HPDE6-E6E7 (cell line): Measurements from ENCODE around the gene BRPF3.

ENCODE experiments used
- DNase-seq: peaks from one replicate; pipeline ENCODE4 v3.0.0; 2011; ENCODE audit warnings: missing footprints; ENCODE audit errors: extremely low spot score

The BRPF3 gene

DNA sequence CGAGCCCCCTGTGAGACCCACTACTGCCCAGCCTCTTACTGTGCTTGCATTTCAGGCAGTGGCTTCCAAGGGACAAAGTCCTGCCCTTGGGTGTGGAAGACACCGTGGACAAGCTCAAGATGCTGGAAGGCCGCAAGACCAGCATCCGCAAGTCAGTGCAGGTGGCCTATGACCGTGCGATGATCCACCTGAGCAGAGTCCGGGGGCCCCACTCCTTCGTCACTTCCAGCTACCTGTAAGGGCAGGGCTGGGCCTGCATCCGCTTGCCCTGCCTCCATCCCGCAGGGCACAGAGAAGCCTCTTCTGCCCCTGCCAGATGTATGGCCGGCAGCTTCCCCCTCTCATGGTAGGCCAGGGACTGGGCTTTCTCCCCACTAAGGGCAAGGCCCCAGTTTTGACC lies 33.8 kb downstream of the BRPF3 start:
- DNase-seq, result peak; percentile 66

DNA sequence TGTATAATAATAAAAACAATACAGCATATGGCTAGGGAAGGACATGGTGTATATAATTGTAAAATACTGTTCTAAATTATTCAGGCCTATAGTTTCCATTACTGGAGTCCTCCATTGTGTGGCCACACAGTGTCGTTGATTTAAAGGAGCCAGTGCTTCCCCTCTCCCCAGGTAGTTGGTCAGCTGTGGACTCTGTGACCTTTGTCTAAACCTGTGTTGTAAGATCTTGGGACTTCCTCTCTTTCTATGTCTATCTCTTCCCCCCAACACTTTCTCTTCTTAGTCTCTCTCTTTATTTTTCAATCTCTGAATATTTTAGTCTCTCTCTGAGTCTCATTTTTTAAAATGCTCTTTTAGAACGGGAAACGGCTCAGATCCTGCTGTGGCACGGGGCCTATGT lies 35.6 kb downstream of the BRPF3 start:
- DNase-seq, result no peak

DNA sequence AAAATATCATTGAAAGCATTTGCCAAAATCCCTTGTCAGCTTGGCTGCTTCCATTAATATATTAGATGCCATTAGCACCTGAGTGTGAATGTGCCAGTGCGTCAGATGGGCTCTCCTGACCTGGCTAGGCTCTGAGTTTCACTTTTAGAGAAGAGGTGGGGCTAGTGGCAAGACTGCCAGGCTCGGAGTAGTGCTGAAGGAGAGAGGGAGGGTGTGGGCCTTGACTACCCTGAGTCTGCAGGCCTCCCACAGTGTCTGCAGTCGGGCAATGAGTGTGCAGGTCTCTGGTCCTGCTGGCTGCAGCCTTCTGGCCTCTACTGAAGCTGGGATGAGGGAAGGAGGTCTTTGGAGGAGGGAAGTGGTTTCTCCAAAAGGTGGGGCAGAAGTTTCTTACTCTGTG lies 38.8 kb downstream of the BRPF3 start:
- no peak for DNase-seq

DNA sequence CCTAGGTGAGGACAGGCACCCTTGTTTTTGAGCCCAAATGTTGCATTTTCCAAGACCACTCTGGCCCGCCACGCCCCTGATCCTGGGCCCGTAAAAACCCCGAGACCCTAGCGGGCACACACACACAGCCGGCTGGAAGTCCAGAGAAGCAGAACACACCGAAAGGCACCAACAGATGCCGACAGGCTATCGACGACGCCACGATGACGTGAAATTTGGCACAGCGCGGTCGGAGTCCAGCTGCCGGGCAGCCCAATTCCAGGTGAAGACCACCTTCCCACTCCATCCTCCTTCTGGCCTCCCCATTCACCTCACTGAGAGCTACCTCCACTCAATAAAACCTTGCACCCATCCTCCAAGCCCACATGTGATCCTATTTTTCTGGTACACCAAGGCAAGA lies 39.3 kb downstream of the BRPF3 start:
- no peak for DNase-seq

DNA sequence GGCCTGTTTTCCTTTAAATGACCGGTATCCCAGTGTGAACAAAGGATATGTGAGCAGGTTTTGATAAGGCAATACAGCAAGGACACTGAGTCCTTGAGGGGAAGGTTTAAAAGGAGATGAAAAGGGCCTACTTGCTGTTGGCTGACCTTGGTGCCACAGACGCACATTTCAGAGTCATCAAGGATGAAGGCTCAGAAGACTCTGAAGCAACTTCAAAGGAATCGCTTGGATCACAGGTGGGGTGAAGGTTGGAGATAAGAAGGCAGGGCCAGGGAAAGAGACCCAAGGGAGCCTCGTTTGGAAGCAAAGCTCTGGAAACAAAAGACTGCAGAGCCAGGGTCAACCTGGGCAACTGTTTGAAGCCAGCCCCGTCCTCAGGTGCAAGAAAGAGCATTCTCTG lies 43.2 kb downstream of the BRPF3 start:
- no peak for DNase-seq

DNA sequence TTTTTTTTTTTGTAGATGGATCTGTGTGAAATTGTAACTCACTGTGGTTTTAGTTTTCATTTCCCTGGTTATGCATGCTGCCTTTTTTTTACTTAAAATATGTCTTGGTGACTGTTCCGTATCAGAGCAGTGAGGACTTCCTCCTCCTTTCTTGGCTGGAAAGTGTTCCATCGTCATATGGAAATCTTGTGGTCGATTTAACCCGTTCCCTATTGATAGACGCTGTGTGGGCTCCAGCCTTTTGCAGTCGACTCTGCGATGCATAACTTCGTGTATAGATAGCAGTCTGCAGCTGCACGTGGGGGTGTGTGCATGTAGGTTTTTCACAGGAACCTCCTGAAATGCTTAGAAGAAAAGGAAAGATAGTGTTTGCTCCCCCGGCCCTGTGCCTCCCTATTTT lies 45.2 kb downstream of the BRPF3 start:
- no peak for DNase-seq

DNA sequence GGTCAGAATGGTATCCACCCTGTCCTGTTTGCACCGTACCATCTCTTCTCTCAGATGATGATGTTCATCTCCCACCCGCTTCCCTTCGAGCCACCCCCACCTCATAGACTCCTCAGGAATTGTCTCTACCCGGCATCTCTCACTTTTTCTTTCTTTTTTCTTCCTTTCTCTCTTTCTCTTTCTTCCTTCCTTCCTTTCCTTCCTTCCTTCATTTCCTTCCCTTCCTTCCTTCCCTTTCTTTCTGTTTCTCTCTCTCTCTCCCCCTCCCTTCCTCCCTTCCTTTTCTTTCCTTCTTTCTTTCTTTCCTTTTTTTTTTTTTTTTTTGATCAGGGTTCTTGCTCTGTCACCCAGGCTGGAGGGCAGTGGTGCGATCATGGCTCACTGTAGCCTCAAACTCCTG lies 45.6 kb downstream of the BRPF3 start:
- no peak for DNase-seq

DNA sequence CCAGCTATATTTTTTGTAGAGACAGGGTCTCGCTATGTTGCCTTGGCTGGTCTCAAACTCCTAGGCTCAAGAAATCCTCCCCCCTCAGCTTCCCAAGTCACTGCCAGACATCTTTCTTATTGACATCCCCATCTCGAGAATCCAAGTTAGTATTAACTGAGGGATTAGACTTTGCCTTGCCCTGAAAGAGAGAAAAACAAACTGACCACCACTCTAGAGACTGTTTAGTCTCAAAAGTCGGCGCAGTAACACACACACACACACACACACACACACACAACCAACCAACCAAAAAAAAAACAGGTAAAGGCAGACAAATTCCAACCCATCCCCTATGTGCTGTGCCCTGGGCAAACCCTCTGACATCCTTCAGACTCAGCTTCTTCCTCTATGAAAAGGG lies 46.1 kb downstream of the BRPF3 start:
- DNase-seq, result no peak

DNA sequence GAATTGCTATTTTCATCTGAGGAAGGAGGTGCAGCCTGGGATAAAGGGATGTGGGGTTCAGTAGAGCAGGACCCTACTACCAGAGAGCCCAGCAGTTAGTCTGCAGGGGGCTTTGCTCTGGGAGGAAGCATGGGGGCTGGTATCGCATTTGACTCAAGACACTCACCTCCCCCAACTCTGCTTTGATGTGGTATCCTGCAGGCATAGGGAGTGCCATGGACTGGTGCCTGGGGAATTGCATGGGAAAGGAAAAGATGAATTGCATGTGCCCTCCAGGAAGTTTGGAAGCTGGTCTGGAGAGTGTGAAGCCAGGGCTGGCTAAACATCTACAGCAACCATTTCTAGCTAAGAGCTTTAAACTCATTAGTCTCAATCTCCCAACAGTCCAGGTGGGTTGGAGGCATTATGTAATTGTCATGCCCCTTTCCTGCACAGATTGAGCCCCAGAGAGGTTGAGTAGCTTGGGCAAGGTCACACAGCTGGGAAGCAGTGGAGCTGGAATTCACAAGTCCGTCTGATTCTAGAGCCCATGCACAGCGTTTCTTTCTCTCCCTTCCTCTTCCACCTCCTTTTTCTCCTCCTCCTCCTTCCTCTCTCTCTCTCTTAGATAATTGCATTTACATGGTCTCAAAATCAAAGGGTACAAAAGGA lies 47.1 kb downstream of the BRPF3 start:
- DNase-seq, result no peak

DNA sequence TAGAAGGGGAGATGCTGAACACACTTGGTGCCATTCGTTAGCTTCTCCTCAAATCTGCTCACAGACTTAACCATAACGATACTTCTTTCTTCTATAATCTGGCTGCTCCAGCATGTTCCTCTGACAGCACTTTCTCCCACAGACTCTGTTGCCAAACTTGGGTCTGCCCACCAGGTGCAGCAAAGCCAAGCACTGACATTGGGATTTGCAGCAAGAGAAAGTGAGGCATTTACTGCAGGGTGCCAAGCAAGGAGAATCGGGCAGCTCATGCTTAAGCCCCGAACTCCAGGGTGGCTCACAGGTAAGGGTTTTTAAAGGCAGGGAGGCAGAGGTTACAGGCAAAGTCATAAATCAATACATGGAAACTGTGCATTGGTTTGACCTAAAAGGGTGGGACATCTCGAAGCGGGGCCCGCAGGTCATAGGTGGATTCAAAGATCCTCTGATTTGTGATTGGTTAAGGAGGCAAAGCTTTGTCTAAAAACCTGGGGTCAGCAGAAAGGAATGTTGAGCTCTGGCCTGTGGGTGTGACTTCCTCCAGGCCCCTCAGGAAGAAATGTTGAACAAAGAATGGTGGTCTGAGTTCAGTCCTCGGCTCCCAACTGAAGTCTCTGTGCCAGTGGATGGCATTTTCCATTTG lies 48.2 kb downstream of the BRPF3 start:
- no peak for DNase-seq

DNA sequence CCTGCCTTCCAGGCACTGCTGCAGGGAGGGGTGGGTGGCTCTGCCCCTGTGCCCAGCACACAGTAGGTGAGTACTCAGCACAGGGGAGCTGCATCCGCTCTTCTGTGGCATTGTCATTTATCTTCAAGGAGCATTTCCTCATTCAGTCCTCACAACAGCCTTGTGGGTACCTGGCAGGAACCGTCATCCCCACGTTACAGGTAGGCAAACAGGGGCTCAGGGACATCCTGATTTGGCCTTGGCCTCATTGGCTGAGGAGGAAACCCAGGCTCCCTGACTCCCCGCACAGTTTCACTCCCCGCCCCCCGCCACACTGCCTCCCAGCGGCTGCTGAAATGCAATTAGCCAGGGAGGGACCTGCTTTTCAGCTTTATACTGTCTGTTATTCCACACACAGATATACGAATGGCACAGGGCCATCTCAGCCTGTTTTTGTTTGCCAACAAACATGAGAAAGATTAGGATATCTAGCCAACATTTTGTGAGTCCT lies 49.1 kb downstream of the BRPF3 start:
- DNase-seq, result no peak

DNA sequence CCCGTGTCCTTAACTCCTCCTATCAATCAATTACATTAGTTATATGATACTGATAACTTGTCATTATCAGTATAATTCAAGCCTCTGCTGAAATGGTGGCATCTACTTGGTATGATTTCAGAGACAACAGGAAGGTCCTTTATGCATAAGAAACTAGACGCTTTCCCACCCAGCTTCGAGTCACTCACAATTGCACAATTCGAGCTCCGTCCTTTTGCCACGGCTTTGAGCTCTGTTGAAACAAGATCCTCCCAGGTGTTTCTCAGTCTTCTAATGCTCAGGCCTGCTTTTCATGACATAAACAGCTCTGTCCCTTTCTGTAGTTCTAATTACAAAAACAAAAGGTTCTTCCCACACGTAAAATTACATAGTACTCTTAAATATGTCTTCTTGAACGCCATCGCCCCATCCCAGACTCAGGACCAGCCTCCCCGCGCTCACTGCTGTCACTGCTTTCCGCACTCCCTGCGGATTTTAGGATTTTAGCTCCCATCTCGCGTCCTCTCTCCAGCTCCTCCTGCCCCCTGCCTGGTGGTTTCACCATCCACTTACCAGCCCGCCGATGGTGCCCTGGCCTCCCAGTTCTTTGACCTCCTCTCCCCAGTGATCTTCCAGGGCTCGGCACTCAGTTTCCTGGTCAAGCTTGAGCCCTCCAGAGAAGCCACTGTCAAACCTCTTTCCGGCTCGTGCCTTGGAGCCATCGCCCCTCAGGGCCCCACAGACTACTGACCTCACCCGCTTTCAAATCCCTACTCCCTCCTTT lies 50.1 kb downstream of the BRPF3 start:
- DNase-seq, result no peak

DNA sequence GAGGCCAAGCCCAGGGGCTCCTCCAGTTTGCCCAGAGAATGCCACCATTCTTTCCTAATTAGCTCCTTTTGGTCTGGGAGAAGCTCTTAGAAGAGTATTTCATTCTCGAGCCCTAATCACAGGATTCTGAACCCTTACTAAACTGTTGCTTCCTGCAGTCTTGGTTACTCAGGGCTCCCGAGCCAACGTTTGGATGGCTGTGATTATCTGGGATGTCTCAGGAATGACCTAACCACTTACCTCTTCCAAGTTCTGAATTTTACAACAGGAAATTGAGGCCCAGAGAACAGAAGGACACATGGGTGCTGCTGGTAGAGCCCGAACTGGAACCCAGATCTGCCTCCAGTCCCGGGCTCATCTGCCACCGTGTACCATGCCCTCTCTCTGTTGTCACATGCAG lies 51.1 kb downstream of the BRPF3 start:
- no peak for DNase-seq

DNA sequence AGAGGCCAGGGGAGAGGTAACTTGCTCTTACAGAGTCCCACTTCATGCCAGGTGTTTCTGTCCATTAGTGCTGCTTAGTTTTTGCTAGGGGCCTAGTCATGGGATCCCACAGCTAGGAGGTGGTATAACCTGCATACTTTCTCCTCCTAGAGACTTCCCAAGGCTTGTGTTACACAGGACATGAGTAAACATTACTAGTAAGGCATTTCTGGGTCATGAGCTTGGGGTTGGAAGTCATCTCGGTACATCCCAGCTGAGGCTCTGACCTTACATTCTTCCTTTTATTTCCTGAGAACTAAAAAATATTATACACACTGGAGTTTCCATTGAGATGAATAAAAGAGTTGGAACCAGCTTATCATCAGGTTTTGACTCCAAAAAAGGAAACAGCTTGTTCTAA lies 52.4 kb downstream of the BRPF3 start:
- DNase-seq, result no peak

DNA sequence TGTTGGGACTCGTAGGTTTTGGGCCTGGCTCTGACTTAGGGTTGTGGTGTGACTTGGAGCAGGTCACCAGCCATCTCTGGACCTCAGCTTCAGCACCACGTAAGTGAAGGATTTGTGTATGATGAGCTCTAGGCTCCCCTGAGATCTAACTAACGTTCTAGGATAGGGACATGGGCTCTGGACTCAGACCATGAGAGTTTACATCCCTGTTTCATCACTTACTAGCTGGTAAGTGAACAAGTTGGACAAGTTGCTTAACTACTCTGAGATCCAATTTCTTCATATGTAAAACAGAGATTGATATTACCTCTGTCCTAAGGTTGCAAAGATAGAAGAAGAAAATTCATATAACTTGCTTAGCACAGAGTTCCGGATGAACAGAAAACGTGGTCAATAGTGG lies 53.0 kb downstream of the BRPF3 start:
- no peak for DNase-seq

DNA sequence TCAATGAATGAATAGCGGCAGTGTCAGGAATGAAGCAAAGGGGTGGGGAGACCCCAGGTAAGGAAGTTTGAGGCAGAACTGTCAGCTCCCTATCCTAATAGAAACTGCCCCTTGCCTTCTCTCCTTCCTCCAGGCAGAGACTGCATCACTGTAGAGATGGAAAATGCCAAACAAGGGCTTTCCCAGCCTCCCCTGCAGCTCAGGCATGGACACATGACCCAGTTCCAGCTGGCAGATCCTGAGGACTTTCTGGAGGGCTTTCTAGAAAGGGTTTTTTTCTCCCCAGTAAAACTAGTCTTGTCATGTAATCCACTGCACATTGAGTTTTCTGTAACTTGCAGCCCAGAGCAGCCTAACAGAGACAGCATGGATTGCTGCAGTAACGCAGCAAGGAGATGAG lies 55.5 kb downstream of the BRPF3 start:
- no peak for DNase-seq

DNA sequence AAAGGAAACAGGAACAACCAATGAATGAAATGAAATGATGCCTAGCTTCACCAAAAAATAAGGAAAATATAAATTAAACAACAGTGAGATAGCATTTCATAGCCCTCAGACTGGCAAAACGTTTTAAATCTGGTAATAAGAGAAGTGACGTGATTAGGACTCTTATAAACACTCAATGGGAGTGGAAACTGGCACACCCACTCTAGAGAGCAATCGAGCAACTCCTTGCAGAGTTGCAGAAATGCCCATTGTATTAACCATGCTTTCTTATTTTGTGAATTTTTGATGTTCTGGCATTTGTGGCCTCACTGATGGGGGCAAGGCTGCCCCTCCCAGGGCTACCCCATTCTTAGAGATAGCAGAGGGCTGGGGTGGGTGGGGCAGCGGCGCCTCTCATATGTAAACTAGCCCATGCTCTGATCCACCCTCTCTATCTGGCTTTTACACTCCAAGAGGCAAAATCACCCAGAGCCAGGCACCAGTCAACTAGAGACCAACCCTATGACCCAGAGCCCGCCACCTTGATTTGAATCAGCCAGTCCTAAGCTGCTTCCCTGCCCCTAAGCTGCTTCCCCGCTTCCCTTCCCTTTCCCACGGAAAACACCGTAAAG lies 67.0 kb downstream of the BRPF3 start:
- DNase-seq, result no peak

DNA sequence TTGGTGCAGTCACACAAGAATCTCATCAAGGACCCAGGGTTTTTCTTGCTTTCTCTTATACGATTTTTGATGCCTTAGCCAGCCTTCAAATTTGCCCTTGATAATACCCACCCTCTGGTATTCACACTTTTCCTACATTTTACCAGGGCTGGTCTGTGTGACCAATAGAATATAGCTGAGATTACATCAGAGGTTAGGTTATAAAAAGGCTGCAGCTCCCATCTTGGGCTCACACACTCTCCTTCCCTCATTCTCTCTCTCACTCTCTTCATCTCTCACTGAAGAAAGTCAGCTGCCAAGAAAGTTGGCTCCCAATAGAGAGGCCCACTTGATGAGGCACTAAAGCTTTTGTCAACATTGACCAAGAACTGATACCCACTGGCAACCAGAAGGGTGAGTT lies 69.2 kb downstream of the BRPF3 start:
- no peak for DNase-seq

DNA sequence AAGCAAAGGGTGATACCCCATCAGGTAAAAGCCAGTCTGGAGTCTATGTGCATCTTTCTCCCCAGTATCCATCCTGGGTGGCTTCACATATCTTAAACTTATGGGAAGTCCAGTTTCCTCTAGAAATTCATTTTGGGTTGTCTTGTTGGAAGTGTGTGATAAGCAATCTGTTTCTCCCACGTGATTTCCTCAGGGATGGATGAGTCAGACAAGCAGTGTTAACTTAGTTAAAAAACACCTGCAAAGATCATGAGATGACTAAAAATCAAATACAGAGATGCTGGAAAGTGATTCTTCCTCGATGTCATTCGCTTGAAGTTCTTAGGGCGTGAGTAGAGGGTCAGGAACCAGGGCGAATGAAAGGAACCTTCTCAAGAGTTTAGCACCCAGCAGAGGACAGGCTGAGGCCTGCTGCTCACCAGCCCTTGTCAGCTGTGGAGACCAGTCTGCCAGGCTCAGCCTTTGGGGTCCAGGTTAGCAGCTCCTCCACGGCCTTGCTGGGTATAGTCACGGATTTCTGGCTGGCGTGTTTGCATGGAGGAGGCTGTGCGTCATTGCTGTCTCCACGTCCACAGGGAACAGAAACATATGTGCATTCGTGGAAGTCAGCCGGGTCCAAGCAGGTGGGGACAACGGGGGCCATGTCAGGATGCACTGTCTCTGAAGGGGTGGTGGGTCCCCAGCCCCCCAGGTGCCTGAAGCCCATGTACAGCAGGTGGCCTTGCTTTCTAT lies 70.5 kb downstream of the BRPF3 start:
- no peak for DNase-seq

DNA sequence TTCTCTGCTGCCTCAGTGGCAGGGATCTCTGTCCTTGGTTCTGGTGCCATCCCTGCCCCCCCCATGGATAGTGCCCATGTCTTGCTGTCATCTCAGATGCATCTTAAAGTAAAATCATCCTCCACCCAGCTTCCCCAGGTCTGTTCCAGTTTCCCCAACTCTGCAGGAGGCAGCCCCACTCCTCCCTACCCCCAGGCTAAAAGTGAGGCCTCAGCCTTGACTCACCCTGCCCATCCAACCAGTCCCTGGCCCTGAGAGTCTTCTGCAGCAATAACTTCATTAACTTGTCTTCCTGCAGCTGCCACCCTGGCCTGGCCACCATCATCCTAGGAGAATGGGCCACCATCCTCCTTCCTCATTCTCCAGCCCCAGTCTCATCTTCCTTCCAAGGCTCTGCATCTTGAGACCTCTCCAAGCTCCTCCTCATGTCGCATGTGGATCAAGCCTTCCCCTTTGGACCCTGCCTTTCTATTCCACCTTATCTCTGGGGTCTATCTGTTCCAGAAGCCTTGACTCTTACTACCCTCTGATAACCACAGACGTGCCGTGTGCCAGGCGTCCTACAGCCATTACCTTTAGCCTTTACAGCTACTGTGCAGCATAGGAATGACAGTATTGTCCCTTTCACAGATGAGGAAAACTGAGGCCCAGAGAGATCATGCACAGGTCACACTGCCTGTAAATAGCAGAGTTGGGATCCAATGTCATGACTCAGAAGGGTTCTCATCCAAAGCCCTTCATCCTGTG lies 71.4 kb downstream of the BRPF3 start:
- no peak for DNase-seq
